G401 (cell line): ENCODE results near the gene SORCS1. TPM values are rescaled to one million over a fixed set of nuclear protein-coding genes. Genes with fewer than 3 reads are reported as not detected.

Experiments used
- DNase-seq: peaks from one replicate; pipeline ENCODE4 v3.0.0-alpha.2; 2015; ENCODE audit warnings: low spot score
- in situ Hi-C: cut with HindIII; loops from 2 replicates; pipeline ENCODE4 v1.10.0; 2016; ENCODE audit warnings: low sequenced_read_pairs, mixed read lengths
- total RNA-seq: library from RNA; depleted of rRNA; stranded (reverse); fragments of >200 nt; shearing (Covaris generic); gene quantifications from 2 replicates; pipeline ENCODE4 v1.2.3, GENCODE V29; 2014

SORCS1 gene
- total RNA-seq, 1 experiment from 2014 or later = not detected

DNA sequence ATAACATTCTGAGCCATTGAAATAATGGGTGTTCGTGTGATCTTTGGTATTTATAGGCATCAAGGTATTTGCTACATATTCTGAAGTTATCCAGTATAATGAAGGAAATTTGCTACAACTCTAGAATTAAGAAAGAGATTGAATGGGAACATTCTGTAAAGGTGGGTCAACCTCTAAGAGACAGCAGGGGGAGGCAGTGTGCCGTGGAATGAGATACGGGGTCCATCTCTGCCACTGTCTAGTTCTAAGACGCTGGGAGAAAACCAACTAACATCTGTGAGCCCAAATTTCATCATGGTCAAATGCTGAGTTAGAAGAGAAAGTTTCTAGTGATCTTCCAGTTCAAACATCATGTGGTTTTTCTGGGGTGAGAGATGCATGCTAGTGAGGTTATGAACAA lies 368.9 kb downstream of the SORCS1 start:
- no peak for DNase-seq
- in situ Hi-C loops = no loop called here

DNA sequence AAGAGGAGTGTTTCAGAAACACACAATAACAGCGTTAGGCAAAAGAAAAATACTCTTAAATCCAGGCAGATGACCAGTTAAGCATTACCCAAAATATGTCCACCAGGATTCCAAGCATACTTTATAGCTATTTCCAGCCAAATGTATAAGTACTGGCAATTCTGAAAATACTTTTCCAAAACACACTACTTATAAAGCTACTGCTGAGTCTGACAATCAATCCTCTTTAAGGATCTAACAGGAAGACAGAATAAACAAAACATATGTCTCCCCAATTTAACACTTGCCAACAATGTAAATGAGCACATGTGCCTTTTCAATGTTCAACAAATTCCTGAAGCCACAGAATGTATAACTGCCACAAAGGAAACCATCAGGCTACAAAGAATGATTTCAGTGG lies 370.9 kb downstream of the SORCS1 start:
- in situ Hi-C loops = no loop called here

DNA sequence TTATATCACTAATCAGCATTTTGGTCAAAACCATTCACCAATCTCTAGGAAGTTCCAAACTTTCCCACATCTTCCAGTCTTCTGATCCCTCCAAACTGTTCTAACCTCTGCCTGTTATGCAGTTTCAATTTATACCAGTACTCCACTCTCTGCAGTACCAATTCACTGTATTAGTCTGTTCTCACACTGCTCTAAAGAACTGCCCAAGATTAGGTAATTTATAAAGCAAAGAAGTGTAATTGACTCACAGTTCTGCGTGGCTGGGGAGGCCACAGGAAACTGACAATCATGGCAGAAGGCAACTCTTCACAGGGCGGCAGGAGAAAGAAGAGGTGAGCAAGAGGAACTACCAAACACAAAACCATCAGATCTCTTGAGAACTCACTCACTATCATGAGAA lies 374.9 kb downstream of the SORCS1 start:
- in situ Hi-C loops = no loop called here
- DNase-seq = no peak

More for the DNA sequence above, 370.9 kb downstream of the SORCS1 start:
- no peak for DNase-seq

DNA sequence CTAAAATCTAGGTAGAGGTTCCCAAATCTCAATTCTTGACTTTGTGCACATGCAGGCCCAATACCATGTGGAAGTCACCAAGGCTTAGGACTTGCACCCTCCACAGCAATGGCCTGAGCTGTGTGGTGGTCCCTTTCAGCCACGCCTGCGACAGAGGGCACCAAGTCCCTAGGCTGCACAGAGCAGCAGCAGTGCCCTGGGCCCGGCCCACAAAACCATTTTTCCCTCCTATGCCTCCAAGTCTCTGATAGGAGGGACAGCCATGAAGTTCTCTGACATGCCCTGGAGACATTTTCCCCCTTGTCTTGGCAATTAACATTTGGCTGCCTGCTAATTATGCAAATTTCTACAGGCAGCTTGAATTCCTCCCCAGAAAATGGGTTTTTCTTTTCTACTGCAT lies 375.5 kb downstream of the SORCS1 start:
- in situ Hi-C loops = no loop called here

DNA sequence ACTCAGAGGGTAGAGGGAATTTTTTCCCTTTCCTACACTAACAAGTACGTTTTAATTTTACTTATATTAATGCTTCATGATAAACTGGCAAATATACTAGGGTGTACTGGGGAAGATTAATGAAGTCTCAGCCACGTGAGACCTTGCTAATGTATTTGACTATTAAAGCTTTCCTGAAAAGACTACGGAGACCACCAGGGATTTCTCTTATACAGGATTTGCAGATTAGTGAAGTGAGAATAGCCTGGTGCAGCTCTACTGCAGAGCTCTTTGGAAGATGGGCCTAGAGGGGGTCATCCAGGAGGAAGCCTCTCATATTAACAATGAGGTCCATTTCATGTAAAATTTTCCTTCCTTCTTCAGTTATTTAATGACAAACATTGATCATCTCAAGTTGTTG lies 379.0 kb downstream of the SORCS1 start:
- in situ Hi-C loops = no loop called here

More for the DNA sequence above, 375.5 kb downstream of the SORCS1 start:
- no peak for DNase-seq

GRCh38 chr10:106780632-106781031 lies 383.9 kb downstream of the SORCS1 start:
- DNase-seq = no peak
- in situ Hi-C loops = no loop called here

More for the DNA sequence above, 379.0 kb downstream of the SORCS1 start:
- no peak for DNase-seq

GRCh38 chr10:106777841-106778240 lies 386.7 kb downstream of the SORCS1 start:
- in situ Hi-C loops = no loop called here
- no peak for DNase-seq

GRCh38 chr10:106775127-106775526 lies 389.4 kb downstream of the SORCS1 start:
- peak; percentile 17 for DNase-seq
- in situ Hi-C loops = no loop called here

DNA sequence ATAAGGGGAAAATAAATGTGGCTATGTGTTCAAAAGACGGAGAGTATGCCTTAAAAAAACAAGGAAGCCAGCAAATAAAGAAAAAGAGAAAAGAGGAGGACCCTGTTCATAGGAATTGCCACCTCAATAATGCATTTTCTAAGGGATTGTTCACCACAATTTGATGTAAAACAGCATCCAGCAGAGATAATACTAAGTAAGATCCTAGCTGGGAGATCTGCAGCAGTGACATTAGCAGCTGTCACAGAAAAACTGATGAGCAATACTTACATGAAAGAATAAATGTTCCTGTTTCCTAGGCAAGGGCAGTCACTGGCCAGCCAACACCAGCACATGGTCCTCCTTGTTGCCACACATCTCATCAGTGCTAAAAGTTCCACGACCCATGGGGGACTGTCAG lies 391.5 kb downstream of the SORCS1 start:
- in situ Hi-C loops = no loop called here
- DNase-seq = no peak

DNA sequence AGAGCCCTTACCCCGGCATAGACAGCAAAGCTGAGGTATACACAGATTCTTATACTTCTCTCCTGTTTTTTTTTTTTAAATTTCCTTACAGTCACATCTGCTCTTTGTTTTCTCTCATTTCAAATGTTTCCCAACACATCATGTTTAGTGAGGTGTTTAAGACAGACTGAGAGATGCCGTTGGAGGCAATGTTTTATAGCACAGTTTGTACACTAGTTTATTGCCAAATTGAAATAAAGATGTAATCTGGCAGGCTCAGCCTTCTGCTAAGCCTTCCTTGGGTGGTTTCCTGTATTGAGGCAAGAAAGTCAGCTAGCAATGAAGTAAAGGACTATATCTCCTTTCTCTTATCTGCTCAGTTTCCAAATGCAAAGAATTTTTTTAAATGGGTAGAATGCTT lies 393.4 kb downstream of the SORCS1 start:
- in situ Hi-C loops = no loop called here
- DNase-seq = no peak

- in situ Hi-C loops = no loop called here
These were observed 396.3 kb downstream of the SORCS1 start for GRCh38 chr10:106768204-106768603.

DNA sequence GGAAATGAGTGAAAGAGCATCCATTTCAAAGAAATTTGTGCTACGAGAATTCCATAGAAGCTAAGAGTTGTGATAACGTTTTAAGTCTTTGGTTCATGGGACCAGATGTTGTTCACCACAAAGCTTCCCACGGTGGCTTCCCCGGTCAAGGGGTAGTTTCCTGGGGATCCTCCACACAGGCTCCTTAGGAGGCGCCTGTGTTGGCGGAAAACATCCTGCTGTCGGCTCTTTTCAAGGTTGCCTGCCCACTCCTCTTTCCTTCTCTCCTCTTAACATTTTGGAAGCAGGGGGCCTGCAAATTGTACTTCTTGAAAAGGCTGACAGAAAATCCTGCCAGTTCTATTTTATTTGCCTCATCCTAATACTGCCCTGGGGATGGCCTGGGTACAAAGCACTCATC lies 398.6 kb downstream of the SORCS1 start:
- no peak for DNase-seq
- in situ Hi-C loops = no loop called here

More at GRCh38 chr10:106768204-106768603, 396.3 kb downstream of the SORCS1 start:
- no peak for DNase-seq

DNA sequence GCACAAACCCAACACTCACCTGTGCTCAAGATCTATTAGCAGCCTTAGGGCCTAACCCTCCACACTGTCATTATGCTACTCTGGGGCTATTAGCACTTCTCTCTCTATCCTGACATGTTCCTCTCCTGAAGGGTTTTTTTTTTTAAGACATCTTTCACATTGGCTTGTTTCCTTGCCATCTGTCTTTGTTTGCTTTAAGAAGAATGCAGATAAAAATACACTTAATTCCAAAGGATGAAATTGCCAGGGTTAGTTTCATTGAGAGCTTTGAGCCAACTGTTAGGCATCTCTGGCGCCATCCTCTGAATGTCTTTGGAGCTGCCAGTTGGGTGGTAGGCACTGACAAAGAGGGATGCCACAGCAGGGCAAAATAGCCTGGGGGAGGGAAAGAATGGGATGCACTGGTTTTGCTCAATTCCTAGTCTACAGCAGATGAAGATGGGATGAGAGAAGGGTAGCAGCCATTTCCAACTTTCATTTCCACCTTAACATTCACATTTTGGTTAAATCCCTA lies 399.2 kb downstream of the SORCS1 start:
- in situ Hi-C loops = no loop called here
- DNase-seq = no peak

DNA sequence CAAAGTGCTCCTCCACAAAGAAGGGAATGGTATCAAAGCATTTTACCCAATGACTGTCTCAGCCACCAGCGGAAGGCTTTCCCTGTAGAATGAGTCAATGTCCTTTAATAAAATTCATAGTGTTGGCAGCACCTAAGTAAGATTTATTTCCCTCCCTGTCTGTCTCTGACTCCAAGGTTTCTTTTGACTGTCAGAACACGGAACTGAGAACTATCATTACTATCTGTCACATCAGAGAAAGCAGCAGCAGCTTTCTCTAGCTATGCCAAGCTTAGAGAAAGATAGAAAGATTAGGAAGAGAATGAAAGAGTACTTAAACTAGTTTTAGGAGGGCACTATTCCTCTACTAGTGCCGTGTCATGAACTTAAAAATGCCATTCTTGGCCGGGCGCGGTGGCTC lies 400.1 kb downstream of the SORCS1 start:
- in situ Hi-C loops = no loop called here

GRCh38 chr10:106761906-106762305 lies 402.6 kb downstream of the SORCS1 start:
- in situ Hi-C loops = no loop called here
- no peak for DNase-seq

More for the DNA sequence above, 400.1 kb downstream of the SORCS1 start:
- DNase-seq = no peak

DNA sequence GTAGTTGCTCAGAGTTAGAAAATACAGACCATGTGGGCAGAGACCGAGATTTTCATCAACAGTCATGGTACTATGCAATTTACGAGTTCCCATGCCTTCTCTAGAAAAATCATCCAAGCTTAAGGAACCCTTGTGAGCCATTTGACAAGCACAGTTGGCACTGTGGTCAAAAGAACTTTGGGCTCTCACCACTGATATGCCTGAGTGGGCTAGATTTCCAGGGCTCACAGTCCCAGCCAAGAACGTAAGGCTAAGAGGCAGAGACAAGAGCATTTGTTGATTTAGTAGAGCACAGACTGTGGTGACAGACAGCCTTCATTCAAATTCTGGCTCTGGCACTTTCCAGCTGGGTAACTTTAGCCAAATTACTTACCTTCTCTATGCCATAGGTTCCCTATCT lies 407.0 kb downstream of the SORCS1 start:
- DNase-seq = no peak
- in situ Hi-C loops = no loop called here

DNA sequence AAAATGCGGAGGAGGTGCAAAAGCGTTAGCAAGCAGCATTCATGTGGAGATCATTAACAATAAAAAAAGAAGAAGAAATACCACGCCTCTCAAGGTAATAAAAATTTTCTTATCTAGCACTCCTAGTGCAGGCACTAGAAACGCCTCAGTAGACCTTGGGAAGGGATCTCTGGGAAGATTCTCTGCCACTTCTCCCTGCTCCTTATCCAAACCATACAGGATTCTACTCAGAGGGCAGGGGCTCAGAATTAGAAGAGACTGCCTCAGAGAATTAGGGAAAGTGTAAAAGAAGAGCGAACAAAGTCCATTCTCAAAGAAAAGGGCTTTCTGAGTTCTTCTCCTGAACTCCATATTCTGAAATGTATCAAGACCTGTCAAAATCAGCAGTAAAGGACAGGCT lies 413.4 kb downstream of the SORCS1 start:
- in situ Hi-C loops = no loop called here
- DNase-seq = no peak

DNA sequence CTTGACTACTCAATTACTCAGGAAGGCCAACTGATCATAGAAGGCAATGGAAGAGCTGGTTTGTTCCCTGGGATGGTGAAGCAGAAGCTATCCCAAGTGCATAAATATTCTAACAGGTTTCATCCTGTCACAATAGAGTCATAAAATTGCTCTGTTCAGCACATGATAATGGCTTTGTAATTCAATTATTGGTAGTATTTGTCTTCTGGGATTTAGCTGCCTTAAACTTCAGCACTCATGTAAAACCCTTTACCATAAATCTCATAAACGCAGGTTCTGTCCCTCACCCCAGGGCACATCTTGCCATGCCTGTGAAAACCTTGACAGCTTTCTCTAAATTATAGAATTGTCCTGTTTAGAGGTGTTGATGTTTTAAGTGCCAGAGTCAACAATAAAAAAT lies 417.6 kb downstream of the SORCS1 start:
- DNase-seq = no peak
- in situ Hi-C loops = no loop called here

GRCh38 chr10:106741006-106741530 lies 423.4 kb downstream of the SORCS1 start:
- DNase-seq = no peak
- in situ Hi-C loops = no loop called here

GRCh38 chr10:106740071-106740470 lies 424.4 kb downstream of the SORCS1 start:
- no peak for DNase-seq
- in situ Hi-C loops = no loop called here

GRCh38 chr10:106734220-106734619 lies 430.3 kb downstream of the SORCS1 start:
- no peak for DNase-seq
- in situ Hi-C loops = no loop called here
